ENCODE data around the gene FGF11.

Gene FGF11

GRCh38 chr17:7439462-7440112 lies at the start of gene FGF11:
FGF11 (plus strand) TSS chr17:7439512; CDS start chr17:7439621, 109 bp downstream.
- no peak for DNase-seq

- DNase-seq, result no peak
Measured at GRCh38 chr17:7389924-7390910, 49.1 kb upstream of the FGF11 start.

- DNase-seq, result no peak
Measured at GRCh38 chr17:7391307-7391706, 48.0 kb upstream of the FGF11 start.

- DNase-seq, result no peak
Measured at GRCh38 chr17:7392696-7393612, 46.4 kb upstream of the FGF11 start.

- DNase-seq, result peak; percentile 82
Measured at GRCh38 chr17:7393613-7394451, 45.5 kb upstream of the FGF11 start.

- peak; percentile 85 for DNase-seq
Measured at GRCh38 chr17:7394452-7395191, 44.7 kb upstream of the FGF11 start, which contains the start of gene PLSCR3. PLSCR3 (minus strand) TSS chr17:7394525; CDS start chr17:7394110, 415 bp downstream.

- DNase-seq, result no peak
Measured at GRCh38 chr17:7396147-7396546, 43.2 kb upstream of the FGF11 start.

GRCh38 chr17:7398612-7399011 lies 40.7 kb upstream of the FGF11 start:
- DNase-seq, result no peak

- peak; percentile 49 for DNase-seq
Measured at GRCh38 chr17:7403043-7403726, 36.1 kb upstream of the FGF11 start.

GRCh38 chr17:7403727-7403976 lies 35.7 kb upstream of the FGF11 start:
- no peak for DNase-seq

GRCh38 chr17:7403977-7404736 lies 35.2 kb upstream of the FGF11 start, which contains the start of gene TMEM256:
TMEM256 (minus strand) TSS chr17:7404097; CDS start chr17:7404084, 13 bp downstream.
- DNase-seq, result peak; percentile 98

- DNase-seq, result peak; percentile 80
Measured at GRCh38 chr17:7404737-7405349, 34.5 kb upstream of the FGF11 start.

GRCh38 chr17:7405350-7406234 lies 33.7 kb upstream of the FGF11 start:
- DNase-seq, result no peak

GRCh38 chr17:7406235-7406825 lies 33.0 kb upstream of the FGF11 start:
- DNase-seq, result no peak

GRCh38 chr17:7407082-7407481 lies 32.2 kb upstream of the FGF11 start:
- no peak for DNase-seq

- DNase-seq, result peak; percentile 8
Measured at GRCh38 chr17:7407485-7408251, 31.6 kb upstream of the FGF11 start, which contains the start of gene NLGN2. NLGN2 (plus strand) TSS chr17:7407845; CDS start chr17:7408256, 411 bp downstream.

- DNase-seq, result peak; percentile 44
Measured at GRCh38 chr17:7408252-7408727, 31.0 kb upstream of the FGF11 start.

Measured in CD4-positive, alpha-beta T cell treated with Interleukin-6 for 4 hours (primary cell).